ENCODE measurements around the gene HOXC4. TPM values are rescaled to one million over a fixed set of nuclear protein-coding genes. Genes with fewer than 3 reads are reported as not detected.
"Not testable (repeated sequence)": the region's sequence is repeated elsewhere in the genome, so short reads cannot be mapped to it uniquely, and the experiment has no call there.

HOXC4 gene
- total RNA-seq, 1 donor from 2014 or later, result not detected

GRCh38 chr12:54038871-54039414 lies 14.7 kb upstream of the HOXC4 start:
- Histone ChIP-seq H3K4me3 (ENCODE audit: low read depth, low read length) (no peak overlapping the region), H3K36me3 (ENCODE audit: control insufficient read depth, insufficient read depth, low read length) (no peaks in the 10 kb centered on the region), H3K27me3 (ENCODE audit: control insufficient read depth, insufficient read depth, low read length) (peaks cover 56% of the 10 kb centered on the region)
- peak; percentile 6 for DNase-seq (ENCODE audit: low read depth)
- no peak for FAIRE-seq
- no peak for TF ChIP-seq CTCF (IDR thresholded peaks at IDR 0.05; ENCODE audit: insufficient read depth, low read length, severe bottlenecking)

GRCh38 chr12:54039417-54040147 lies 14.1 kb upstream of the HOXC4 start:
- Histone ChIP-seq H3K4me3 (ENCODE audit: low read depth, low read length) (no peak overlapping the region), H3K27me3 (ENCODE audit: control insufficient read depth, insufficient read depth, low read length) (peaks cover 56% of the 10 kb centered on the region), H3K36me3 (ENCODE audit: control insufficient read depth, insufficient read depth, low read length) (no peaks in the 10 kb centered on the region)
- DNase-seq (ENCODE audit: low read depth) (no peak), FAIRE-seq (no peak)
- no peak for TF ChIP-seq CTCF (IDR thresholded peaks at IDR 0.05; ENCODE audit: insufficient read depth, low read length, severe bottlenecking)

- peaks cover 55% of the 10 kb centered on the region for H3K27me3 ChIP-seq (ENCODE audit: control insufficient read depth, insufficient read depth, low read length)
- no peak for TF ChIP-seq CTCF (IDR thresholded peaks at IDR 0.05; ENCODE audit: insufficient read depth, low read length, severe bottlenecking)
- no peak overlapping the region for H3K4me3 ChIP-seq (ENCODE audit: low read depth, low read length)
- no peak for FAIRE-seq
- no peak for DNase-seq (ENCODE audit: low read depth)
- H3K36me3 ChIP-seq (ENCODE audit: control insufficient read depth, insufficient read depth, low read length), result no peaks in the 10 kb centered on the region
These were observed 13.5 kb upstream of the HOXC4 start for GRCh38 chr12:54040148-54040494.

GRCh38 chr12:54040648-54041047 lies 13.0 kb upstream of the HOXC4 start:
- no peaks in the 10 kb centered on the region for H3K36me3 ChIP-seq (ENCODE audit: control insufficient read depth, insufficient read depth, low read length)
- FAIRE-seq (no peak), DNase-seq (ENCODE audit: low read depth) (no peak)
- no peak for TF ChIP-seq CTCF (IDR thresholded peaks at IDR 0.05; ENCODE audit: insufficient read depth, low read length, severe bottlenecking)
- no peak overlapping the region for H3K4me3 ChIP-seq (ENCODE audit: low read depth, low read length)
- H3K27me3 ChIP-seq (ENCODE audit: control insufficient read depth, insufficient read depth, low read length), result peaks cover 56% of the 10 kb centered on the region

- H3K4me3 ChIP-seq (ENCODE audit: low read depth, low read length), result no peak overlapping the region
- FAIRE-seq, result no peak
- no peak for TF ChIP-seq CTCF (IDR thresholded peaks at IDR 0.05; ENCODE audit: insufficient read depth, low read length, severe bottlenecking)
- peaks cover 59% of the 10 kb centered on the region for H3K27me3 ChIP-seq (ENCODE audit: control insufficient read depth, insufficient read depth, low read length)
- H3K36me3 ChIP-seq (ENCODE audit: control insufficient read depth, insufficient read depth, low read length), result no peaks in the 10 kb centered on the region
- no peak for DNase-seq (ENCODE audit: low read depth)
These were observed 12.4 kb upstream of the HOXC4 start for GRCh38 chr12:54041097-54041690.

- DNase-seq (ENCODE audit: low read depth); FAIRE-seq; H3K4me3 ChIP-seq (ENCODE audit: low read depth, low read length); H3K36me3 ChIP-seq (ENCODE audit: control insufficient read depth, insufficient read depth, low read length): not testable (repeated sequence)
- peaks cover 62% of the 10 kb centered on the region for H3K27me3 ChIP-seq (ENCODE audit: control insufficient read depth, insufficient read depth, low read length)
These were observed 11.6 kb upstream of the HOXC4 start for GRCh38 chr12:54042033-54042432.
